Measurements from ENCODE around the gene ADRA2B.

GRCh38 chr2:96108151-96108540, 8.2 kb downstream of the ADRA2B start:
- TF ChIP-seq CTCF (IDR thresholded peaks at IDR 0.05) (no peak), POLR2A (IDR thresholded peaks at IDR 0.05) (no peak), POLR2AphosphoS5 (IDR thresholded peaks at IDR 0.05) (no peak)

Data from upper lobe of left lung (tissue), 4 donors.